Neural cell (in vitro differentiated cells): ENCODE results near the gene PTGIS. TPM values are rescaled to one million over a fixed set of nuclear protein-coding genes. Genes with fewer than 3 reads are reported as not detected.

ENCODE experiments used
- H2AFZ ChIP-seq: fragments of 200-600, 300-800 bp; sonication (generic), shearing (Covaris generic); 2 replicates; pipeline ENCODE4 v1.6.0; 2014; ENCODE audit warnings: low read depth, mild to moderate bottlenecking, antibody characterized with exemption, low read length, moderate library complexity
- H3F3A ChIP-seq: fragments of 200-600 bp; shearing (Covaris generic); 2 replicates; pipeline ENCODE4 v1.6.1; 2016; ENCODE audit warnings: mild to moderate bottlenecking, moderate library complexity, mixed read lengths, antibody characterized with exemption, low read length; ENCODE audit not compliant: insufficient read depth, poor library complexity, severe bottlenecking
- H3K27ac ChIP-seq: fragments of 200-600, 300-800 bp; sonication (generic), shearing (Covaris generic); 2 replicates; pipeline ENCODE4 v1.5.1; 2014; ENCODE audit warnings: mild to moderate bottlenecking, low read length, moderate library complexity
- H3K27me3 ChIP-seq: fragments of 300-800, 200-600 bp; sonication (generic), shearing (Covaris generic); 2 replicates; pipeline ENCODE4 v1.6.0; 2014; ENCODE audit warnings: mild to moderate bottlenecking, low read depth, low read length, moderate library complexity; ENCODE audit not compliant: insufficient read depth
- H3K36me3 ChIP-seq: fragments of 300-800, 200-600 bp; sonication (generic), shearing (Covaris generic); 2 replicates; pipeline ENCODE4 v1.5.1; 2014; ENCODE audit warnings: mild to moderate bottlenecking, antibody characterized with exemption, low read length, moderate library complexity; ENCODE audit not compliant: insufficient read depth
- H3K4me2 ChIP-seq: fragments of 300-800, 200-600 bp; sonication (generic), shearing (Covaris generic); 2 replicates; pipeline ENCODE4 v1.6.0; 2014; ENCODE audit warnings: mild to moderate bottlenecking, low read length
- H3K4me3 ChIP-seq: fragments of 300-800, 200-600 bp; sonication (generic), shearing (Covaris generic); 2 replicates; pipeline ENCODE4 v1.5.1; 2014; ENCODE audit warnings: mild to moderate bottlenecking, low read length, moderate library complexity
- H3K79me2 ChIP-seq: fragments of 200-600 bp; shearing (Covaris generic); replicated peaks from 2 replicates; pipeline ENCODE4 v1.6.0; 2014; ENCODE audit warnings: mild to moderate bottlenecking, low read length, moderate library complexity; ENCODE audit not compliant: insufficient read depth
- H3K9ac ChIP-seq: fragments of 300-800, 200-600 bp; sonication (generic), shearing (Covaris generic); 2 replicates; pipeline ENCODE4 v1.6.1; 2016; ENCODE audit warnings: mild to moderate bottlenecking, low read length, mixed read lengths
- H3K9me2 ChIP-seq: fragments of 200-600 bp; shearing (Covaris generic); 2 replicates; pipeline ENCODE4 v1.6.1; 2016; ENCODE audit warnings: mild to moderate bottlenecking, low read length, mixed read lengths; ENCODE audit not compliant: insufficient read depth
- H3K9me3 ChIP-seq: fragments of 200-600, 300-800 bp; sonication (generic), shearing (Covaris generic); 2 replicates; pipeline ENCODE4 v1.6.1; 2016; ENCODE audit warnings: mild to moderate bottlenecking, mixed run types, low read length, moderate library complexity, mixed read lengths
- H4K20me1 ChIP-seq: fragments of 200-600 bp; shearing (Covaris generic); 2 replicates; pipeline ENCODE4 v1.6.1; 2016; ENCODE audit warnings: mild to moderate bottlenecking, mixed run types; ENCODE audit not compliant: insufficient read depth
- CTCF ChIP-seq: fragments of 450-650 bp; IDR thresholded peaks from 2 replicates; pipeline ENCODE4 v1.5.1; 2014; ENCODE audit warnings: antibody characterized with exemption, mild to moderate bottlenecking, moderate library complexity; ENCODE audit not compliant: poor library complexity, severe bottlenecking
- EP300 ChIP-seq: fragments of 450-650 bp; conservative IDR thresholded peaks from 2 replicates; pipeline ENCODE4 v1.6.1; 2014; ENCODE audit warnings: antibody characterized with exemption, mild to moderate bottlenecking, moderate library complexity; ENCODE audit not compliant: poor library complexity, severe bottlenecking
- EZH2 ChIP-seq: fragments of 200-600, 300-800 bp; shearing (Covaris generic), sonication (generic); IDR thresholded peaks from 2 replicates; pipeline ENCODE4 v1.6.1; 2014; ENCODE audit warnings: antibody characterized with exemption, low read length, borderline replicate concordance, mild to moderate bottlenecking; ENCODE audit not compliant: insufficient read depth, poor library complexity, severe bottlenecking
- MXI1 ChIP-seq: fragments of 450-650 bp; conservative IDR thresholded peaks from 2 replicates; pipeline ENCODE4 v1.6.1; 2014; ENCODE audit warnings: antibody characterized with exemption, mild to moderate bottlenecking; ENCODE audit not compliant: poor library complexity, severe bottlenecking
- POLR2AphosphoS5 ChIP-seq: IDR thresholded peaks from 2 replicates; pipeline ENCODE4 v1.6.1; 2012
- RAD21 ChIP-seq: fragments of 450-650 bp; conservative IDR thresholded peaks from 2 replicates; pipeline ENCODE4 v1.6.1; 2014; ENCODE audit warnings: antibody characterized with exemption, mild to moderate bottlenecking, moderate library complexity
- REST ChIP-seq: IDR thresholded peaks from 2 replicates; pipeline ENCODE4 v1.6.1; 2012; ENCODE audit warnings: borderline replicate concordance
- SMC3 ChIP-seq: fragments of 450-650 bp; conservative IDR thresholded peaks from 2 replicates; pipeline ENCODE4 v1.6.1; 2014; ENCODE audit warnings: antibody characterized with exemption, mild to moderate bottlenecking, moderate library complexity; ENCODE audit not compliant: poor library complexity
- TAF1 ChIP-seq: IDR thresholded peaks from 2 replicates; pipeline ENCODE4 v1.6.1; 2012; ENCODE audit warnings: low read depth
- polyA plus RNA-seq: library from polyadenylated mRNA; depleted of rRNA; stranded (reverse); fragments of >200 nt; gene quantifications from 2 replicates; pipeline ENCODE4 v1.2.3, GENCODE V29; 2014

PTGIS gene
- polyA plus RNA-seq, 1 donor from 2014 or later, result 3.2 TPM

GRCh38 chr20:49477200-49477599, 90.7 kb downstream of the PTGIS start:
- Histone ChIP-seq H3K4me3 (no peak overlapping the region), H3K9ac (no peak overlapping the region), H3K36me3 (peaks cover 8% of the 10 kb centered on the region), H3K27me3 (no peaks in the 10 kb centered on the region), H4K20me1 (no peaks in the 10 kb centered on the region), H3K9me3 (no peaks in the 10 kb centered on the region), H3K79me2 (no peaks in the 10 kb centered on the region), H3K27ac (no peak overlapping the region), H2AFZ (no peak overlapping the region), H3F3A (no peaks in the 10 kb centered on the region), H3K9me2 (no peaks in the 10 kb centered on the region), H3K4me2 (no peak overlapping the region)
- no peak for TF ChIP-seq MXI1
- no peak for TF ChIP-seq RAD21

DNA sequence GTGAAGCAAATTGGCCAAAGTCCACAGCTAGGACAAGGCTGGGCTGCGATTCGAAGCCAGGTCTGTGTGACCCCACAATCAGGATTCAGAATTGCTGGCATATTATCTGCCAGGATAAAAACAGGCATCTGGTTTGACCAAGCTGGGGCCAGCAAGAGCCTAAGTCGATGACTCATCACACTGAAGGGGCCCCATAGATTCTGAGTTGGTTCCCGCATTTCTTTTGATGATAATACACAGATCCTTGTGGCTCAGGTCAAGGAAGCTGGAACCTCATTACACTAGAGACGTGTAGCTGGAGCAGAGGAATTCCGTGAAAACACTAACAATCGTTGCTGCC, 92.0 kb downstream of the PTGIS start:
- no peak overlapping the region for H3K27ac ChIP-seq
- no peak overlapping the region for H3K4me3 ChIP-seq
- H3K36me3 ChIP-seq, result peaks cover 8% of the 10 kb centered on the region
- no peaks in the 10 kb centered on the region for H3K9me3 ChIP-seq
- TF ChIP-seq POLR2AphosphoS5, result no peak
- H2AFZ ChIP-seq, result no peak overlapping the region
- H3K79me2 ChIP-seq, result no peaks in the 10 kb centered on the region
- H3K4me2 ChIP-seq, result no peak overlapping the region
- no peak overlapping the region for H3K9ac ChIP-seq
- no peaks in the 10 kb centered on the region for H3K9me2 ChIP-seq
- H3F3A ChIP-seq, result no peaks in the 10 kb centered on the region
- no peaks in the 10 kb centered on the region for H4K20me1 ChIP-seq
- H3K27me3 ChIP-seq, result no peaks in the 10 kb centered on the region

GRCh38 chr20:49475292-49476015, 92.5 kb downstream of the PTGIS start:
- no peak overlapping the region for H3K4me2 ChIP-seq
- H2AFZ ChIP-seq, result no peak overlapping the region
- no peaks in the 10 kb centered on the region for H3K79me2 ChIP-seq
- no peak overlapping the region for H3K9ac ChIP-seq
- peaks cover 8% of the 10 kb centered on the region for H3K36me3 ChIP-seq
- no peaks in the 10 kb centered on the region for H4K20me1 ChIP-seq
- no peak overlapping the region for H3K27ac ChIP-seq
- no peak overlapping the region for H3K4me3 ChIP-seq
- H3K27me3 ChIP-seq, result no peaks in the 10 kb centered on the region
- H3K9me2 ChIP-seq, result no peaks in the 10 kb centered on the region
- TF ChIP-seq POLR2AphosphoS5 (no peak), RAD21 (no peak), REST (no peak), TAF1 (no peak), CTCF (no peak), MXI1 (no peak), EP300 (no peak), EZH2 (no peak), SMC3 (no peak)
- no peaks in the 10 kb centered on the region for H3K9me3 ChIP-seq
- H3F3A ChIP-seq, result no peaks in the 10 kb centered on the region
